H9 (cell line): ENCODE measurements around the gene SIVA1. TPM values are rescaled to one million over a fixed set of nuclear protein-coding genes. Genes with fewer than 3 reads are reported as not detected.

Source experiments
- DNase-seq: peaks from one replicate; pipeline ENCODE4 v3.0.0-alpha.2; 2017
- H2AFZ ChIP-seq: one replicate; pipeline ENCODE4 v1.6.1; 2013; ENCODE audit warnings: mild to moderate bottlenecking, low read length, control low read depth, moderate library complexity
- H2AK5ac ChIP-seq: 2 replicates; pipeline ENCODE4 v1.6.1; 2013; ENCODE audit warnings: low read length, control low read depth, mixed read lengths; ENCODE audit not compliant: insufficient read length
- H2BK120ac ChIP-seq: one replicate; pipeline ENCODE4 v1.6.1; 2013; ENCODE audit warnings: low read depth, mild to moderate bottlenecking, low read length, control low read depth, inconsistent platforms; ENCODE audit not compliant: poor library complexity, severe bottlenecking
- H2BK12ac ChIP-seq: 2 replicates; pipeline ENCODE4 v1.6.1; 2013; ENCODE audit warnings: low read length, control low read depth, mixed read lengths, low read depth; ENCODE audit not compliant: insufficient read length
- H2BK15ac ChIP-seq: 2 replicates; pipeline ENCODE4 v1.6.1; 2013; ENCODE audit warnings: low read depth, low read length, control low read depth
- H2BK20ac ChIP-seq: one replicate; pipeline ENCODE4 v1.6.1; 2013; ENCODE audit warnings: low read depth, mild to moderate bottlenecking, low read length, control low read depth, inconsistent platforms; ENCODE audit not compliant: poor library complexity, severe bottlenecking
- H2BK5ac ChIP-seq: 2 replicates; pipeline ENCODE4 v1.6.1; 2013; ENCODE audit warnings: low read length, control low read depth, mixed read lengths; ENCODE audit not compliant: insufficient read length
- H3K14ac ChIP-seq: 2 replicates; pipeline ENCODE4 v1.6.1; 2013; ENCODE audit warnings: low read length, control low read depth; ENCODE audit not compliant: insufficient read depth
- H3K18ac ChIP-seq: 2 replicates; pipeline ENCODE4 v1.6.1; 2013; ENCODE audit warnings: low read depth, mild to moderate bottlenecking, mixed read lengths, low read length, control low read depth; ENCODE audit not compliant: insufficient read length
- H3K23ac ChIP-seq: 2 replicates; pipeline ENCODE4 v1.6.1; 2013; ENCODE audit warnings: low read length, control low read depth, mixed read lengths, low read depth; ENCODE audit not compliant: insufficient read length
- H3K23me2 ChIP-seq: 2 replicates; pipeline ENCODE4 v1.6.1; 2013; ENCODE audit warnings: low read depth, mild to moderate bottlenecking, mixed read lengths, low read length, control low read depth; ENCODE audit not compliant: insufficient read length, poor library complexity, severe bottlenecking
- H3K27ac ChIP-seq: 2 replicates; pipeline ENCODE4 v1.5.1; 2013; ENCODE audit warnings: low read length, control low read depth, mixed read lengths, low read depth; ENCODE audit not compliant: insufficient read length
- H3K27me3 ChIP-seq: 2 replicates; pipeline ENCODE4 v1.6.1; 2013; ENCODE audit warnings: low read length, control low read depth, inconsistent platforms; ENCODE audit not compliant: insufficient read depth
- H3K4ac ChIP-seq: 2 replicates; pipeline ENCODE4 v1.6.1; 2013; ENCODE audit warnings: low read depth, mild to moderate bottlenecking, control low read depth, inconsistent platforms, low read length, moderate library complexity
- H3K4me1 ChIP-seq: 2 replicates; pipeline ENCODE4 v1.6.1; 2013; ENCODE audit warnings: low read length, control low read depth, inconsistent platforms; ENCODE audit not compliant: insufficient read depth
- H3K4me2 ChIP-seq: 2 replicates; pipeline ENCODE4 v1.6.1; 2013; ENCODE audit warnings: low read length, control low read depth, mixed read lengths; ENCODE audit not compliant: insufficient read length, insufficient read depth
- H3K56ac ChIP-seq: 2 replicates; pipeline ENCODE4 v1.6.1; 2013; ENCODE audit warnings: low read depth, mild to moderate bottlenecking, mixed read lengths, low read length, control low read depth; ENCODE audit not compliant: insufficient read length
- H3K79me1 ChIP-seq: 2 replicates; pipeline ENCODE4 v1.6.1; 2013; ENCODE audit warnings: low read depth, mild to moderate bottlenecking, moderate library complexity, low read length, control low read depth, inconsistent platforms; ENCODE audit not compliant: insufficient read depth, poor library complexity, severe bottlenecking
- H3K79me2 ChIP-seq: 2 replicates; pipeline ENCODE4 v1.6.1; 2013; ENCODE audit warnings: low read length, control low read depth, inconsistent platforms; ENCODE audit not compliant: insufficient read depth
- H3K9ac ChIP-seq: 2 replicates; pipeline ENCODE4 v1.6.1; 2013; ENCODE audit warnings: low read length, control low read depth, mixed read lengths; ENCODE audit not compliant: insufficient read length; ENCODE audit errors: extremely low read depth
- H3K9me3 ChIP-seq: one replicate; pipeline ENCODE4 v1.6.1; 2013; ENCODE audit warnings: low read depth, low read length, inconsistent platforms; ENCODE audit not compliant: control insufficient read depth
- H3T11ph ChIP-seq: one replicate; pipeline ENCODE4 v1.6.1; 2013; ENCODE audit warnings: mild to moderate bottlenecking, low read length, control low read depth, inconsistent platforms
- H4K20me1 ChIP-seq: one replicate; pipeline ENCODE4 v1.6.1; 2013; ENCODE audit not compliant: control insufficient read depth, insufficient read length, insufficient read depth
- H4K5ac ChIP-seq: 2 replicates; pipeline ENCODE4 v1.6.1; 2013; ENCODE audit warnings: low read depth, mild to moderate bottlenecking, mixed read lengths, low read length, control low read depth; ENCODE audit not compliant: insufficient read length
- H4K8ac ChIP-seq: replicated peaks from 2 replicates; pipeline ENCODE4 v1.6.1; 2013; ENCODE audit warnings: low read length, control low read depth, mixed read lengths, low read depth; ENCODE audit not compliant: insufficient read length
- H4K91ac ChIP-seq: 2 replicates; pipeline ENCODE4 v1.6.1; 2013; ENCODE audit warnings: low read depth, mild to moderate bottlenecking, moderate library complexity, mixed read lengths, low read length, control low read depth; ENCODE audit not compliant: insufficient read length
- H3K27ac Mint-ChIP-seq, 3 experiments: 2 replicates in 2 of 3; 3 replicates in 1 of 3; pipeline ENCODE4 v1.8.0; 2020 to 2021; ENCODE audit warnings: mixed read lengths in 3 of 3, mild to moderate bottlenecking in 1 of 3, moderate library complexity in 1 of 3
- H3K27me3 Mint-ChIP-seq: 2 replicates; pipeline ENCODE4 v1.8.0; 2021; ENCODE audit warnings: low read depth, mild to moderate bottlenecking, moderate library complexity, mixed read lengths
- H3K36me3 Mint-ChIP-seq, 3 experiments: 2 replicates in 2 of 3; 3 replicates in 1 of 3; pipeline ENCODE4 v1.8.0; 2020 to 2021; ENCODE audit warnings: low read depth in 3 of 3, mixed read lengths in 3 of 3; ENCODE audit not compliant: insufficient read depth in 1 of 3
- H3K4me1 Mint-ChIP-seq, 2 experiments: 2 replicates each; pipeline ENCODE4 v1.8.0; 2020; ENCODE audit warnings: mixed read lengths in 2 of 2
- H3K4me3 Mint-ChIP-seq, 2 experiments: 2 replicates in 1 of 2; 3 replicates in 1 of 2; pipeline ENCODE4 v1.8.0; 2020 to 2021; ENCODE audit warnings: mild to moderate bottlenecking in 2 of 2, mixed read lengths in 2 of 2, moderate library complexity in 1 of 2
- H3K9me3 Mint-ChIP-seq, 2 experiments: 2 replicates in 1 of 2; 3 replicates in 1 of 2; pipeline ENCODE4 v1.8.0; 2020; ENCODE audit warnings: mild to moderate bottlenecking in 2 of 2, mixed read lengths in 2 of 2, moderate library complexity in 1 of 2
- WGBS: extraction: QIAGEN DNeasy Blood & Tissue Kit; methylation state at CpG from one replicate; pipeline ENCODE4 v1.1.7; 2013; ENCODE audit warnings: missing lambda C conversion rate, low lambda C conversion rate, mixed read lengths; ENCODE audit not compliant: insufficient read length; ENCODE audit errors: extremely low coverage; 5-methylcytosine and 5-hydroxymethylcytosine counted together
- total RNA-seq: library from RNA; stranded (reverse); gene quantifications from 2 replicates; pipeline ENCODE4 v1.2.1, GENCODE V29; 2021
- TF ChIP-seq, protein P1 (sequence below): fragments of 200-600 bp; sonication (generic); conservative IDR thresholded peaks from 3 replicates; pipeline ENCODE4 v1.8.0; 2021; ENCODE audit warnings: antibody characterized with exemption, mild to moderate bottlenecking

SIVA1 gene
- total RNA-seq, 1 experiment from 2014 or later, result 125 TPM

DNA sequence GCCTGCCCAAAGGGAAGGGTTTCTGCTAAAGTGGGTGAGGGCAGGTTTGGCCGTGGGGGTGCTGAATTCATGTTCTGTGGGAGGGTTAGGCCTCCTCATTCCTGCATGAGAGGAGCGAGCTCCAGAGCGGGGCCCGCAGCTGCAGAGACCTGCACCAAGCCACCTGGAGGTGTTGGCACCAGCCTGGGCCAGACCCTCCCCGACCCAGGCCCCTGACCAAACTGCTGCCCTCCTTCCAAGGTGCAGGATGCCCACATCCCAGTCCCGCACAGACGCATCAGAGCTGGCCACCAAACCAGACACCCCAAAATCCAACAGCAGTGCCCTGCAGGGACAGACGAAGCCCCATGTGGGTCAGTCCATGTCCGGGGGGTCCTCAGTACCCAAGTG is 18.4 kb upstream of the SIVA1 start:
- Histone ChIP-seq H3K27me3 (no peaks in the 10 kb centered on the region), H3T11ph (no peak overlapping the region), H3K23ac (no peak overlapping the region), H4K20me1 (no peaks in the 10 kb centered on the region), H3K23me2 (no peaks in the 10 kb centered on the region), H3K4me1 (no peaks in the 10 kb centered on the region), H3K18ac (no peak overlapping the region), H2AK5ac (no peak overlapping the region), H2BK120ac (no peak overlapping the region), H2BK5ac (no peak overlapping the region), H2BK12ac (no peak overlapping the region), H3K4me2 (no peak overlapping the region), H3K79me1 (no peaks in the 10 kb centered on the region), H2AFZ (no peak overlapping the region), H4K5ac (no peak overlapping the region), H3K56ac (no peak overlapping the region), H2BK15ac (no peak overlapping the region), H3K4ac (no peak overlapping the region), H3K14ac (no peak overlapping the region), H4K91ac (no peak overlapping the region), H3K27ac (no peak overlapping the region), H2BK20ac (no peak overlapping the region), H4K8ac (no peak overlapping the region), H3K9ac (no peak overlapping the region), H3K9me3 (no peaks in the 10 kb centered on the region), H3K79me2 (no peaks in the 10 kb centered on the region)
- no peak overlapping the region for H3K4me3 Mint-ChIP-seq
- H3K9me3 Mint-ChIP-seq, result no peaks in the 10 kb centered on the region
- WGBS, result no CpG with 5 or more reads among the region's 9 CpGs
- no peaks in the 10 kb centered on the region; a peak in 1 of 7 replicates for H3K36me3 Mint-ChIP-seq
- H3K27ac Mint-ChIP-seq, result no peak overlapping the region
- peaks cover 0 to 3% of the 10 kb centered on the region in 2 experiments; a peak in 1 of 4 replicates for H3K4me1 Mint-ChIP-seq
- H3K27me3 Mint-ChIP-seq, result peaks cover 17% of the 10 kb centered on the region
- no peak for DNase-seq
- TF ChIP-seq, protein P1, sequence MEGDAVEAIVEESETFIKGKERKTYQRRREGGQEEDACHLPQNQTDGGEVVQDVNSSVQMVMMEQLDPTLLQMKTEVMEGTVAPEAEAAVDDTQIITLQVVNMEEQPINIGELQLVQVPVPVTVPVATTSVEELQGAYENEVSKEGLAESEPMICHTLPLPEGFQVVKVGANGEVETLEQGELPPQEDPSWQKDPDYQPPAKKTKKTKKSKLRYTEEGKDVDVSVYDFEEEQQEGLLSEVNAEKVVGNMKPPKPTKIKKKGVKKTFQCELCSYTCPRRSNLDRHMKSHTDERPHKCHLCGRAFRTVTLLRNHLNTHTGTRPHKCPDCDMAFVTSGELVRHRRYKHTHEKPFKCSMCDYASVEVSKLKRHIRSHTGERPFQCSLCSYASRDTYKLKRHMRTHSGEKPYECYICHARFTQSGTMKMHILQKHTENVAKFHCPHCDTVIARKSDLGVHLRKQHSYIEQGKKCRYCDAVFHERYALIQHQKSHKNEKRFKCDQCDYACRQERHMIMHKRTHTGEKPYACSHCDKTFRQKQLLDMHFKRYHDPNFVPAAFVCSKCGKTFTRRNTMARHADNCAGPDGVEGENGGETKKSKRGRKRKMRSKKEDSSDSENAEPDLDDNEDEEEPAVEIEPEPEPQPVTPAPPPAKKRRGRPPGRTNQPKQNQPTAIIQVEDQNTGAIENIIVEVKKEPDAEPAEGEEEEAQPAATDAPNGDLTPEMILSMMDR, result no peak
